Lower leg skin (tissue), 3 donors: ENCODE data around the gene HSPB9.

Experiments used
- POLR2A ChIP-seq, 2 donors: fragments of 450-650 bp; IDR thresholded peaks; one replicate each; pipeline ENCODE4 v1.6.1; 2016 to 2017; ENCODE audit warnings: antibody characterized with exemption in 2 of 2, mild to moderate bottlenecking in 1 of 2, moderate library complexity in 1 of 2
- TF ChIP-seq, protein P1 (sequence below), 3 donors: fragments of 450-650 bp; IDR thresholded peaks; one replicate each; pipeline ENCODE4 v1.5.1; 2016; ENCODE audit warnings: antibody characterized with exemption in 3 of 3, mild to moderate bottlenecking in 3 of 3, moderate library complexity in 2 of 3

DNA sequence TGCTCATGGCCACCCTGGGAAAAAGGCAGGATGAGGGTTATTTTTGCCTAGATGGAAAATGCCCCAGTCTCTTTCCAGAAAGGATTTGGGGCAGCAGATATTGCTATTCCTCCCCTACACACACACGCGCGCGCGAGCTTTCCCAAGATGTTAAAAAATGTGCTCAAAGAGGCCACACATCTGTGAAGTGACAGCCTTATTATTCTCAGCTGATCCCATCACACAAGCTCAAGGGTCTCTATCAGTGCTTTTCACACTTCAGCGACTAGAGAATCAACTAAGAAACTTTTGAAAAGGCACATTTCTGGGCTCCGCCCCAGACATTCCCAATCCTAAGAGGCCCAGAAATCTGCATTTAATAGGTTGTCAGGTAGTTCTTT lies 37.9 kb downstream of the HSPB9 start:
- TF ChIP-seq, protein P1, sequence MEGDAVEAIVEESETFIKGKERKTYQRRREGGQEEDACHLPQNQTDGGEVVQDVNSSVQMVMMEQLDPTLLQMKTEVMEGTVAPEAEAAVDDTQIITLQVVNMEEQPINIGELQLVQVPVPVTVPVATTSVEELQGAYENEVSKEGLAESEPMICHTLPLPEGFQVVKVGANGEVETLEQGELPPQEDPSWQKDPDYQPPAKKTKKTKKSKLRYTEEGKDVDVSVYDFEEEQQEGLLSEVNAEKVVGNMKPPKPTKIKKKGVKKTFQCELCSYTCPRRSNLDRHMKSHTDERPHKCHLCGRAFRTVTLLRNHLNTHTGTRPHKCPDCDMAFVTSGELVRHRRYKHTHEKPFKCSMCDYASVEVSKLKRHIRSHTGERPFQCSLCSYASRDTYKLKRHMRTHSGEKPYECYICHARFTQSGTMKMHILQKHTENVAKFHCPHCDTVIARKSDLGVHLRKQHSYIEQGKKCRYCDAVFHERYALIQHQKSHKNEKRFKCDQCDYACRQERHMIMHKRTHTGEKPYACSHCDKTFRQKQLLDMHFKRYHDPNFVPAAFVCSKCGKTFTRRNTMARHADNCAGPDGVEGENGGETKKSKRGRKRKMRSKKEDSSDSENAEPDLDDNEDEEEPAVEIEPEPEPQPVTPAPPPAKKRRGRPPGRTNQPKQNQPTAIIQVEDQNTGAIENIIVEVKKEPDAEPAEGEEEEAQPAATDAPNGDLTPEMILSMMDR (IDR thresholded peaks at IDR 0.05), result no peak
- TF ChIP-seq POLR2A (IDR thresholded peaks at IDR 0.05), result no peak
